NCI-H1930 (cell line): ENCODE measurements around the gene ACADS.

Experiments used
- DNase-seq, 2 experiments: peaks; one replicate each; lab custom pipeline; 2025; lab: John Stamatoyannopoulos, UW

ACADS gene

GRCh38 chr12:120702637-120703036, 23.0 kb upstream of the ACADS start:
- DNase-seq: no peak

DNA sequence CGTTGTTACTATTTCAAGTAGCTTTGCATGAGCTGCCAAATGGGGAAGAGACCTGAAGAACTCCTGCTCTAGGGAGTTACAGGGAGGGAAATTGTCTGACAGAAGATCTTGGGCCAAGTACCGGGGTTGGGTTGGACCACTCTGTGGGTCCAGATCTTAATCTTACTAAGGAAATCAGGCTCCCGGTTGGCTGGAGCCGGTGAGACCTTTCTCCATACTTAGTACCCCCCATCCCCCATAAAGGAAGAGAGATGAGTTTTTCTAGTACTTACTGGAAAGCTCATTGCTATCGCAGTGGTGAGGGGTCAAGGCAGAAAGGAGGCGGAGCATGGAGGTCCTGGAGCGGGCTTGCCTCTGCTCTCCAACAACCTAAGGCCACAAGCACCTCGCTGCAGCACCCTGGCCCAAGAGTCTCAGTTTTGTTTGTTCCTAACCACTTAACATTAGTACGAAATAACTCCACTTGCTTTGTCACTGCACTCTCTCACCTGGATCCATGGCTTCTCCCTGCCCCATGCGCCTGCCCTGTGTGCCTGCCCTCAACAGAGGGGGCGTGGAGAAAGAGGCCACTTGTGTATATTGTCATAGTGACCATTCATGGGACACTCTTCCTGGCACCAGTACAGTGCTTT, 22.2 kb upstream of the ACADS start:
- no peak for DNase-seq

DNA sequence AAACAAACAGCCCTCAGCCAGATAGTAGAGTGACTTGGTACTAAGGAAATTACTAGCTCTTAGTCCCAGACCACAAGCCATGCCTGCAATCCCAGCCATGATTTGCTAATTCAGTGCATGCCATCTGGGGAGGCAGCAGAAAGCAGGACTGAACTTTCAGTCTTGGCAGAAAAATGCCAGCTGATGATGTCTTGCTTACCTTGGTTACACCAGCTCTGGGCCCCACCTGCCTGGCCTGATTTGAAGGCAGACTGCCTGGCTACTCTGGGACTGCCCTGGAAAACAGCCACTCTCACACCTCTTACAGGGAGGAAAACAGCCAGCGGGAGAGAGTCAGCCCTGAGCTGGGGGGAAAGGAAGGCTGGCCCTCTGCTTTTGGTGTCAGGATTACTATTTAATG, 20.0 kb upstream of the ACADS start:
- DNase-seq: no peak

GRCh38 chr12:120706029-120706428, 19.6 kb upstream of the ACADS start:
- no peak for DNase-seq

DNA sequence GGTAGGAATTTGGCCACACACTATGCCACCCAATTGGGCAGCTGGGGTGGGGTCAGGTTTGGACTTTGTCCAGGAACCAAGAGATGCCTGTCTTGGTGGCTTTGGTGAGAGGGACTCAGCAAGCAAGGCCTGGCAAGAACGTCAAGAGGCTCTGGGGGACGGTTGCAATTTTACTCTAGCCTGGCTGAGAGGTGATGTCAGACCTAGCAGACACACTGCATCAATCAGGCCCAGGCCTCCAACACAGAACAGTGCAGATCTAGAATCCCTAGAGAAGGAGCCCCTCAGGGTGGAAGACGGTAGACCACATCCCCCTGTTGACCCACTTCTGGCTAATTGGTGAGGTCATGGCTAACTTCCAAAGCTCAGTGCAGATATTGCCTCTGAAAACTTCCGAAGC, 17.0 kb upstream of the ACADS start:
- no peak for DNase-seq

DNA sequence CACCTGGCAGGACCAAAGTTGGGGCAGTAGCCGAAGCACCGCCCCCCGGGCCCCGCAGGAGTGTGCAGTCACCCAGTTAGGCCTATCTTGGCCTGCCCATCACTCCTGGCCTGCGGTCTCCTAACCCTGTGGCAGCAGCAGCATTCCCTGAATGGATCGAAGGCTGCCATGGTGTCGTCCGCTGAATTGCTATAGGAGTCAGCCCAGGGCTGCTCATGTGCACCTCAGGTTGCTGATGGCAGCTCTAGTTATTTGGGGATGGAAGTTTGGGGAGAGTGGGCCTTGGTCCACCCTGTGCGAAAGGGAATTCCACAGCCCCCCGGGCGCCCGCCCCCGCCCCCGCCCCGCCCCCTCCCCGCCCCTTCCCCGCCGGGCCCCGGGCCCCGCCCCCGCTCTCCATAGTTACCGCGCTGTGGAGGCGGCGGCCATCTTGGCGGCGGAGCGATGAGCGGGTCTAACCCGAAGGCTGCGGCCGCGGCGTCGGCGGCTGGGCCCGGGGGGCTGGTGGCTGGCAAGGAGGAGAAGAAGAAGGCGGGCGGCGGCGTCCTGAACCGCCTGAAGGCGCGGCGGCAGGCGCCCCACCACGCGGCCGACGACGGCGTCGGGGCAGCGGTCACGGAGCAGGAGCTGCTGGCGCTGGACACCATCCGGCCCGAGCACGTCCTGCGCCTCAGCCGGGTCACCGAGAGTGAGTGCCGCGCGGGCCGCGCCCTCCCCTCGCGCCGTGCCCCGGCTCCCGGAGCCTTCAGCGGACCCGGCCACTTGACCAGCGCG, 15.4 kb upstream of the ACADS start, which contains the start of gene UNC119B:
TSS of gene UNC119B (plus strand) at position 428 of the 774 bp plus-strand sequence. CDS start at position 445, 17 bp downstream.
- peak; percentile 13 to 28 for DNase-seq

- no peak for DNase-seq
Observed at GRCh38 chr12:120710805-120711296, 14.8 kb upstream of the ACADS start.

DNA sequence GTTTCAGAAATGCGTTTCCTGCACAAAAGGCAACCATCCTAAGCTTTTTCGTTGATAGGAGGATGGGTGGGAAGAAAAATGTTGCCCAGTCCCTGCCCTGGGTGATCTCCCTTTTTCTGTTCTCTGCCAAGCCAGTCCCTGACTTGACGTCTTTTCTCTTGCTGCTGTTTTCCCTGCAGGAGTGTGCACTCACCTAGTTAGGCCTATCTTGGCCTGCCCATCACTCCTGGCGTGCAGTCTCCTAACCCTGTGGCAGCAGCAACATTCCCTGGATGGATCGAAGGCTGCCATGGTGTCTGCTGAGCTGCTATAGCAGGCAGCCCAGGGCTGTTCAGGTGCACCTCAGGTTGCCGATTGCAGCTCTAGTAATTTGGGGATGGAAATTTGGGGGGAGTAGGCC, 14.2 kb upstream of the ACADS start:
- no peak for DNase-seq

DNA sequence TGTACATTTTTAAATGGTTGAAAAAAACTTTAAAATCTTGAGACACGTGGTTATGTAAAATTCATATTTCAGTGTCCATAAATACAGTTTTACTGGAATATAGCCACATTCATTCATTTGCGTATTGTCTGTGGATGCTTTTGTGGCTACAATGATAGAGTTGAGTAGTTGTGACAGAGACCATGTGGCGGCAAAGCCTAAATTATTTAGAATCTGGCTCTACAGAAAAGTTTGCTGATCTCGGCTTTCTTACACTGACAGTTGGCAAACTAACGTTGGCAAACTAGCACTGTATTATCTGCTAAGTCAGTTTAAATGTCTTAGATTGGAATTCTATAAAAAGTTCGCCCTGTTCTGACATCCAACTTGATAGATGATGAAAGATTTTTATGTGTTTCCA, 13.0 kb upstream of the ACADS start:
- no peak for DNase-seq

GRCh38 chr12:120713861-120714482, 11.7 kb upstream of the ACADS start:
- peak; percentile 28 to 71 for DNase-seq

DNA sequence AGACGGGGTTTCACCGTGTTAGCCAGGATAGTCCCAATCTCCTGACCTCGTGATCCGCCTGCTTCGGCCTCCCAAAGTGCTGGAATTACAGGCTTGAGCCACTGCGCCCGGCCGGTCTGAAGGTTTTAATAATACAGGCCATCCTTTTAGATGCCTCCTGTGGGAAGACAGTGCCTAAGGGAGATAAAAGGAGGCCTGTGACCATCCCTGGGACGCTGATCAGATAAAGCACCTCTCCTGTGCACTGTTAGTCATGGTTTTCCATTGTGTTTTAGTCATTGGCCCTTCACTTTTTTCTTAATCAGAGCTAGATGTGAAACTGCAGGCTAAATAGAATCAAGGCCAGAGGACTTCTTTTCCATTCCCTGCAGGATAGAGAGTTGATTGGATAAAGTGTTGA, 7.6 kb upstream of the ACADS start:
- no peak for DNase-seq

GRCh38 chr12:120719072-120719471, 6.6 kb upstream of the ACADS start:
- no peak for DNase-seq

GRCh38 chr12:120719496-120720233, 6.0 kb upstream of the ACADS start:
- DNase-seq: no peak

GRCh38 chr12:120720234-120720986, 5.2 kb upstream of the ACADS start:
- no peak for DNase-seq

DNA sequence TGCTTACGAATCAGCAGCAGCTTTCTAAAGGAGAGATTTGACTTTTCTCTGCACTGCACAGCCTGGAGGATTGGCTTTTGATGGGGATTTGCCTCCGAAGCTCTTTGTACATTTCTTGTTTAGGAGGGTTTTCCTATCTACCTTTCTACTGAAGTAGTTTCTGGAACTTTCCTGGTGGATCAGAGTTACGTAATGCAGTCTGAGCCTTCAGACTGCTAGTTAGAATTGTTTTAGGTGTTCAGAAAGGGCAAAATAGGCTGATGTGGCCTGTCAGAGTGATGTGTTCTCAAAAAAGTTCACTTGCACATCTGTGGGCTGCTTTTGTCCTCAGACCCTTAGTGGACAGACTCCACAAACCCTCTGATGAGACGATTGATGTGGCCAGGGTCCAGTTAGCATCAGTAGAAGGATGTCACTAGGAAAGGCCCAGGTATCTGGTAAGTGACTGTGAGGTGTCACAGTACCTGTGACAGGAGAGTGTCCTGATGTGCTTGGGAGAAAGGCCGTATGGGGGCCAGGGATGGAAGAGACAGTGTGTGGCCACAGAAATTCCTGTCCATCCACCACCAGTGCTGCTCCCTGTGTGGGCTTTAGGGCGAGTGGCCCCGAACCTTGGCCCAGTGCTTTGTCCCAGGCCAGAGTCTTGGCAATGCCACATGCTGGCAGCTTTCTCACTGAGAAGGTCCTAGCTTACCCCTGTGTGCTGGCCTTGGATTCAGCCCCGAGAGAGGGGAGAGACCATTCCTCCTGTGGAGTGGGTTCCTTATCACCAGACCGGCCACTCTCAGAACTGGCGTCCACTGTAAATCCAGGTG, 4.4 kb upstream of the ACADS start:
- DNase-seq: no peak

DNA sequence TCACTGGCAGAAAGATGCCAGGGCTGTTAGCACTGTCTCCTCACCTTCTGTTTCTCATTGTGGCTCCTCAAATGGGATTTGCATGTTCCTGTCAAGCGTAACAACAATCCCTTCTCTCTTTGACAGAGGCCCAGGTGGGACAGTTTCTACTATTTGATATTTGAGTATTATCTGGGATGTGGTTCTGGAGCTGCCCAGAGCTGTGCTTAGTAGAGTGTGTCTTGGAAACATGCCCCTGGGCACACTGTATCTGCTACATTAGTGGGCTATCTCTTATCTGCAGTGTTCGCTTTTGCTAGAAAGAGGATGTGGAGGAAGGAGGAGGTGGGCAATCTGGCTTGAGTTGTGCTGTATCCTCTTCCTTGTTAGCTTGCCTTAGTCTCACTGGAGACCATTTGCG, 3.8 kb upstream of the ACADS start:
- no peak for DNase-seq

DNA sequence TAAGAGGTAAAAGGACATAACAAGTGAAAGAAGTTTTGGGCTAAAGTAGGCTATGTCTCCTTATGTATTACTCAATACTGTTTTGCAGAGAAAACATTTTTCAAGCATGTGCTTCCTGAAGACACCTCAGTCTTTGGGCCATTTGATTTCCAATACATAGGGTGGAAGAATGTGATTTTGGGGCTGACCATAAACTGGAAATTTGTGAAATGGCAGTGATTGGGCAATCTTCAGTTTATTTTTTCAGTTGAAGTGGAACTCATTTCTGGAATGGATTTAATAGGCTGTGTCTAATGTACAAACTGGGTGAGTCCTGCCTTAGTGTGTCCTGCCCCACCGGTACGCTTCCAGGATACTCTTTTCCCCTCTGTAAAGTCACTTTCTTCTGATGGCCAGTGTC, 2.8 kb upstream of the ACADS start:
- no peak for DNase-seq

- DNase-seq: no peak
Observed at GRCh38 chr12:120724720-120725119, 906 bp upstream of the ACADS start.

DNA sequence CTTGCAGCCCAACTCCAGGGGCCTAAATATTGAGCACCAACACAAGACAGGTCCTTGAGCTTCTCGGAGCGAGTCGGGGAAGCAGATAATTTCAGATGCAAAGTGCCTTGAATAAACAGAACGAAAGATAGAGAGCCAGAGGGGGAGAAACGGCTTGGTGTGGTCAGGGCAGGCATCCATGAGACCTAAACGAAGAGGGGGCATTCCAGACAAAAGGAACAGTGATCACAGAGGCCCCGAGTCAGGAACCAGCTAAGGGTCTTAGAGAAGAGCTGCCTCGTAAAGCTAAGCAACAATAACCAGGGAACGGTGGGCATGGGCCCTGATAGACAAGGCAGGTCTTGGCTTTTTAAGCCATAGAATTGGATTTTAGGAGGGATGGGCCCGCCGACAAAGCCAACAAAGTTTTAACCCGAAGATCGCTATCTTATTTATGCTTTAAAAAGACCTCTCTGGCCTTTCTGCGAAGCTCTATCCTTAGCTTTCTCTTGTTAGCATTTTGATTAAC, 421 bp upstream of the ACADS start:
- no peak for DNase-seq

DNA sequence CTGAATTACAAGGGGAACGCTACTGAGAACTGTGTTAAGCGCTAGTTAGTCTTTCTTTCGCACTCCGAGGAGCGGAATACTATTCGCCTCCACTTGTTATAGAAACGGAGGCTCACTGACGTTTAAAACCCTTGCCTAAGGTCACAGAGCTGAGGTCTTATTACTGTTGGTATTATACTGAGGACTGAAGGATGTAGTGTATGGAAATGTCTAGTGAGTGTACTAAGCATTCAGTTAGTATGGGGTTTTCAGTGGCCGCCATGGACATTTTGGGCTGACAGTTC, 826 bp downstream of the ACADS start:
- DNase-seq: no peak

- no peak for DNase-seq
Observed at GRCh38 chr12:120726961-120727360, 1.3 kb downstream of the ACADS start.
